Stimulated activated naive CD8-positive, alpha-beta T cell treated with anti-CD3 and anti-CD28 coated beads, Interleukin-15, Interleukin-2, amounts not matched to agents 100 ng/mL and 50 ng/mL, for 24 hours (primary cell): ENCODE measurements around the gene CHSY3.
"Not testable (repeated sequence)": the region's sequence is repeated elsewhere in the genome, so short reads cannot be mapped to it uniquely, and the experiment has no call there.

Experiments
- H3K27ac Mint-ChIP-seq: one replicate; pipeline ENCODE4 v1.8.0; 2021; ENCODE audit warnings: mild to moderate bottlenecking, mixed read lengths
- H3K27me3 Mint-ChIP-seq: one replicate; pipeline ENCODE4 v1.8.0; 2021; ENCODE audit warnings: mixed read lengths
- H3K36me3 Mint-ChIP-seq: one replicate; pipeline ENCODE4 v1.8.0; 2021; ENCODE audit warnings: low read depth, mixed read lengths
- H3K4me1 Mint-ChIP-seq: one replicate; pipeline ENCODE4 v1.8.0; 2021; ENCODE audit warnings: low read depth, mixed read lengths
- H3K4me3 Mint-ChIP-seq: one replicate; pipeline ENCODE4 v1.8.0; 2021; ENCODE audit warnings: mild to moderate bottlenecking, mixed read lengths
- H3K9me3 Mint-ChIP-seq: one replicate; pipeline ENCODE4 v1.8.0; 2021; ENCODE audit warnings: mixed read lengths

The CHSY3 gene

DNA sequence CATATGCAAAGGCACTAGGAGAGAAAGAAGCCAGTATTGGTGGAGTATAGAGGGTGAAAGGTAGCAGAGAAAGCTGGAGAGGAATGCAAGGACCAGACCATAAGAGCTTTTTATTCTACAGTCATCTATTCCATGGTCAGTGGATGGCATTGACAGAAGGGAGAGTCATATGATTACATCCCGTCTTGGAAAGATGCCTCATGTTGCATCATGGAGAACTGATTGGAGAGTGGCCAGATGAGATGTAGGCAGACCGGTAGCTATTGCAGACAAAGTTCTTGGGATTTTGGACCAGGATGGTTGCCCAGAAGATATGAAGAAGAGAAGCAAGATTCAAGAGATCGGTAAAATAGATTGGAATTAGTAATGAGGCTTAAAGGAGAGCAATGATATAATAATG is 260.7 kb downstream of the CHSY3 start:
- Mint-ChIP-seq H3K4me1 (no peaks in the 10 kb centered on the region), H3K27me3 (no peaks in the 10 kb centered on the region), H3K9me3 (no peaks in the 10 kb centered on the region), H3K4me3 (no peak overlapping the region), H3K27ac (no peak overlapping the region), H3K36me3 (no peaks in the 10 kb centered on the region)

DNA sequence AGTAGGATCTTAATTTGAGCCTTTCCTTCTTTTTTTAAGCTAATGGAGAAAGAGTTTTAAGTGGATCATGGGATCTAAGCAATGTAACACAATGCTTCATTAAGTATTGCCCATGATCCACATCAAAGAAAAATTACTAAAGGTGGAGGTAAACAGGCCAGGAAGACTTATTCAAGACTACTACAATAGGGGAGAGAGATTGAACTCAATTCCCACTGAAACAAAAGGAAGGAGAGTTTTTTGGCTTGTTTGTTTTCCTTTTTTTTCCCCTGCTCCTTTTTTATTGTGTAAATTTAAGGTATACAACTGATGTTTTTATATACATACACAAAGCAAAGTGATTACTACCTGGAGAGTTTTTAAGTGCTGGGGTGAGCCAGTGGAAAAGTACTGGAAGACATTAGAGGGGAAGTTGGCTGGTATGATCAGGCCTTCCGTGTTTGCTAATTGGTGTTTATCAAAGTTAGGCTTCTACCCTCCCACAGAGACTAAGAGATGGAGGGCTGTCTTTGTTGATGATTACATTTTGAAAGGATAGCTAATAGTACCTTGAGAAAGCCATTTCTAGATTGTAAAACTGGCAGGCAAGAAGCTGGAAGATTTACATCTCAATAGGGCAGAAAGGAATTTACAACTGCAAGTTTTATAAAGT is 262.7 kb downstream of the CHSY3 start:
- H3K4me3 Mint-ChIP-seq, result no peak overlapping the region
- no peak overlapping the region for H3K27ac Mint-ChIP-seq
- H3K36me3 Mint-ChIP-seq, result no peaks in the 10 kb centered on the region
- no peaks in the 10 kb centered on the region for H3K9me3 Mint-ChIP-seq
- H3K4me1 Mint-ChIP-seq, result no peaks in the 10 kb centered on the region
- no peaks in the 10 kb centered on the region for H3K27me3 Mint-ChIP-seq

DNA sequence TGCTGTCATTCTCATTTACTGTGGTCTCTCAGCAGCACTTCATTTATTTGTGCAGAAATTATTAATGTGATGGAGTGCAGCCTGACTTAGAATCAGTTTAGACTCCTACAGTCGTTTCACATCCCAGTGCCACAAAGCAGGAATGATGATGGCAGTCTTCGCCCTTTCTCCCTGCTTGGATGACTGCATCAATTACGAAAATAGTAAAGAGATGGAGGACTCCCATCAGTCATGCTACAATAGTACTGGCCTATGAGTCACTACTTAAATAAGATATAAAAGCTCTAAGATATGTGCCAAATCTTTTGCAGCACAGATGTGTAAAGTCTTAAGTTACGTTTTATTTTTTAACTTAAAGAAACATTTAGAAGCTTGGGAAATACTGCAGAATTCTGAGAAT is 263.9 kb downstream of the CHSY3 start:
- H3K36me3 Mint-ChIP-seq, result no peaks in the 10 kb centered on the region
- H3K27me3 Mint-ChIP-seq, result no peaks in the 10 kb centered on the region
- no peak overlapping the region for H3K27ac Mint-ChIP-seq
- H3K9me3 Mint-ChIP-seq, result no peaks in the 10 kb centered on the region
- no peaks in the 10 kb centered on the region for H3K4me1 Mint-ChIP-seq
- no peak overlapping the region for H3K4me3 Mint-ChIP-seq

DNA sequence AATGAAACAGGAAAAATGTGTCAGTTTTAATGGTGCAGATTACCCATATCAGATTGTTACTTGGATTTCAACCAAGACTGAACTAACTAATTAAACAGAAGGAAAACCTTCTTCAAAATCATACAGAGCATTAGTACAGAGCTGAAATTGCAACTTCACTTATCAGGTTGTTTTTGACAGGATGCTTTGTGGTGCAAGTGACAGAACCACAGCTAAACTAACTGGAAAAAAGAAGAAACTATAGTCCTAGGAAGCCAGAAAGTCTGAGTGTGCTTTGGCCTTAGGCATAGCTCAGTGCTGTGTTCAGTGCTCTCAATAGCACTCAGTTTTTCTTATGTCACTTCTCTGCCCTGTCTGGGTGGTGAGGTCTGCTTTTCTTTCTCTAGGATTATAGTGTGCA is 267.4 kb downstream of the CHSY3 start:
- H3K27me3 Mint-ChIP-seq, result no peaks in the 10 kb centered on the region
- no peaks in the 10 kb centered on the region for H3K36me3 Mint-ChIP-seq
- no peak overlapping the region for H3K4me3 Mint-ChIP-seq
- H3K27ac Mint-ChIP-seq, result no peak overlapping the region
- H3K9me3 Mint-ChIP-seq, result no peaks in the 10 kb centered on the region
- no peaks in the 10 kb centered on the region for H3K4me1 Mint-ChIP-seq

DNA sequence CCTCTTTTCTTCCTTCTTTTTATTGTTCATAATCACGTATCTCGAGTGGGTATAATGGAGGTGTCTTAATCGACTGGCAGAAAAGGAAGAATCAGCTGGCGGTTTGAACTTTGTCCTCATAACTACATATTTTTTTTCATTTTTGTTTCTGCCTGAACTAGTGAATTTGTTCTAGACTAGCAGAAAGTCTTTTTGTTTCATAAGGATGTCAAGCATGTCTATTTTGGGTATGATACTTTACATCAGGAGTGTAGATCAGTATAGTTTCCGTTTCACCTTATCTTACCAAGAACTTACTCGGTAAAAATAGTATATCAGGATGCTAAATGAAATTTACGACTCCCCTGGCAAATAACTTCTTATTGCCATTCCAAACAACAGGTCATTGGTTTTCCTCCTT is 278.9 kb downstream of the CHSY3 start:
- Mint-ChIP-seq H3K27me3 (peaks cover 8% of the 10 kb centered on the region), H3K36me3 (no peaks in the 10 kb centered on the region), H3K4me1 (no peaks in the 10 kb centered on the region)

DNA sequence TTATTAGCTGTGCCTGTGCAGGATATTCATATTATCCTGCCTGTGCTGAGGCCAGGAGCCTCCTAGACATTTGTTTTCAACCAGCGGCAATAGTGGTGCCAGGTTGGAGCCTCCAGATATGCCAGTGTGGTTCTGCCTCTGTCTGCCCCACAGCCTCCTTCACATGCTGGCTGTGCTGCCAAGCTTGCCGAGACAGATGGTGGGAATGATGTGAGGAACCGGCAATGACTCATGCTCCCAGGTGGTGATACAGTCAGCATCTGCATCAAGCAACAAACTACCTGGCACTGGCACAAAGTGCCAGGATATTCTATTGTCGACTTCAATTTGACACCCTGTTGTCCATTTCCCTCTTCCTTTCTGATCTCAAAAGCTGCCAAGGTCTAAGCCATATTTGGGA is 285.7 kb downstream of the CHSY3 start:
- H3K4me3 Mint-ChIP-seq, result no peak overlapping the region
- H3K27me3 Mint-ChIP-seq, result no peaks in the 10 kb centered on the region
- H3K4me1 Mint-ChIP-seq, result no peaks in the 10 kb centered on the region

More for the DNA sequence above, 278.9 kb downstream of the CHSY3 start:
- Mint-ChIP-seq H3K9me3 (no peaks in the 10 kb centered on the region), H3K27ac (no peak overlapping the region), H3K4me3 (no peak overlapping the region)

DNA sequence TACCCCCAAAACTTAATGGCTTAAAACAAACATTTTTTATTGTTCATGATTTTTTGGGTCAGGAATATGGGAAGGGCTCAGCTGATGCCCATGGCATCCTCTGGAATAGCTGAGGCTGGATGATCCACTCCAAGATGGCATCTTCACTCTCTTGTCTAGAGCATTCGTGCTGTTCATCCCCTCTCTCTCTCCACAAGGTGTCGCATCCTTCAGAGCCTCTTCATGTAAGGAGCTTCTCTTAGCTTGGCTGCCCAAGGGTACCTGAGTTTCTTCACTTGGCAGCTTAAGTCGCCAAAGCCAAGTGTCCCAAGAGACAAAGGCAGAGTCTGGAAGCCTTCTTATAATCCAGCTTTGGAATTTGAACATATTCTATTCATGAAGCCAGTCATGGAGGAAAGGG is 294.7 kb downstream of the CHSY3 start:
- Mint-ChIP-seq H3K27ac (no peak overlapping the region), H3K27me3 (no peaks in the 10 kb centered on the region)

More for the DNA sequence above, 285.7 kb downstream of the CHSY3 start:
- Mint-ChIP-seq H3K9me3 (no peaks in the 10 kb centered on the region), H3K27ac (no peak overlapping the region), H3K36me3 (no peaks in the 10 kb centered on the region)

DNA sequence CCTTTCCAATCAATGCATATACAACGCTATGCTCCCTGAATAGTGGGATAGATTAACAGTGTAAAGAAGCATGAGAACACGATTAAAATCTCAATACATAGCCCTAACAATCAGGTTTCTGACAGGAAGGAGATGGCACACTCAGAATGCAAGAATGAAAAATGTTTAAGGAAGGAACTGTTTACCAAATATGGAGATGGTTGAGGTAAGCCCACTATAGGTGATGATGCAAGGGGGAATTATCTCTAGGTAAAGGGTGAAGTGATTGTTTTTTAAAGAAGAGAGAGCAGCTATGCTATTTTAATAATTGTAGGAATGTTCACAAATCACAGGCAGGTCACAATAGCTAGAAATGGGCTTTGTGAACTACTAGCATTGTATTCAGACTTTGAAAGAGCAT is 302.4 kb downstream of the CHSY3 start:
- H3K27me3 Mint-ChIP-seq, result no peaks in the 10 kb centered on the region
- H3K4me1 Mint-ChIP-seq, result no peaks in the 10 kb centered on the region
- H3K9me3 Mint-ChIP-seq, result peaks cover 2% of the 10 kb centered on the region
- no peak overlapping the region for H3K27ac Mint-ChIP-seq
- H3K4me3 Mint-ChIP-seq, result no peak overlapping the region
- H3K36me3 Mint-ChIP-seq, result no peaks in the 10 kb centered on the region

More for the DNA sequence above, 294.7 kb downstream of the CHSY3 start:
- H3K36me3 Mint-ChIP-seq, result no peaks in the 10 kb centered on the region
- H3K4me3 Mint-ChIP-seq, result no peak overlapping the region
- no peaks in the 10 kb centered on the region for H3K9me3 Mint-ChIP-seq
- no peaks in the 10 kb centered on the region for H3K4me1 Mint-ChIP-seq

DNA sequence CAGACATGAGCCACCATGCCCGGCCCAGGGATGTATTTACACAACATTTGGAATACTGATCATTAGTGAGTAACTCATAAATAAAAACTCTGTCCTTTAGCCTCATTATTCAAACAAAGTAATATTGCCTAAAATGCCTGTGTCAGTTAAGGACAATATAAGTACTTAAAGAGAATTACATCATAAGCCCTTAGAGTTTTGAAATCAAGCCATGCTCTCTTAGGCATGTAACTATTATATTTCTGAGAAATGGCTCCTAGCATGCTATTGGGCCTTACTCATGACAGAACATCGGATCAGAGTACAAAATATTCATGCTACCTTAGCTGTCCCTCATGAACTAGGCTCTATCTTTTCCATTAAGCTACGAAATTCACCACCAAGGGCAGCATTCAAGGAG is 309.3 kb downstream of the CHSY3 start:
- Mint-ChIP-seq H3K4me1 (no peaks in the 10 kb centered on the region), H3K27me3 (no peaks in the 10 kb centered on the region), H3K4me3 (no peak overlapping the region), H3K36me3 (no peaks in the 10 kb centered on the region), H3K9me3 (peaks cover 4% of the 10 kb centered on the region), H3K27ac (no peak overlapping the region)

DNA sequence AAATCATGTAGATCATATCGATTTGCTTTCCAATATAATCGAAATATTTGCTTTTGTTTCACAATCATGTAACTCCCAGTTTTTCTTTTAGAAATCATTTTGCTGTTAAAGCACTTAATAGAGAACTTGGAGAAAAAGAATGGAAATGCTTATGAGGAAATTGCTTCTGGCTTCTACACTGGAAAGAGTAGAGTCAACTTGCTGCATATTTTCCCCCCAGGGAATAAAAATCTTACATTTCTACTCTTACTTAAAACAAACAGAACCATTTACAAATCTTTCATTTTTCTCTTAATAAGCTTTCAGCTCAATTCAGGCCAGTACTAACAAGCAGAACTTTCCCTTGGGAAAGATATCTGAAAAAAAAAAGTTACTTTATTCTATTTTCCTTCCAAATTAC is 312.0 kb downstream of the CHSY3 start:
- Mint-ChIP-seq H3K36me3 (no peaks in the 10 kb centered on the region), H3K4me1 (no peaks in the 10 kb centered on the region), H3K4me3 (no peak overlapping the region), H3K27me3 (no peaks in the 10 kb centered on the region), H3K27ac (no peak overlapping the region), H3K9me3 (peaks cover 4% of the 10 kb centered on the region)

DNA sequence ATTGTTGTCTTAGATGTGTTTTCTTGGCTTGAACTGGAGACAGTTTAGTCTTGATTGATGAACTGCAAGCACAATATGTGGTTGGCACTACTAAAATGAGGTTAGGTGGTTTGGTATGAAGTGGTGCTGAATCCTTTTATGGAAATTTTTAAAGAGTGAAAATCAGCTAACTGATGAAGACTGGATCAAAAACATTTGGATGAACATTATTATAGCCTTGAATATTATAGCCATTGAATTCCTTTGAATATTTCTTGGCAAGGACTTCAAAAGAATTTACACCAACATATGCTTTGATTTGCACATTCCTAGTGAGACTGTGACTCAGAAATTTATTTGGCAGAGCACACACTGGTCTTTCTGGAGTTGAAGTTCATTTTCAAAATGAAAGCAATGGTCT is 318.3 kb downstream of the CHSY3 start:
- H3K27ac Mint-ChIP-seq, result no peak overlapping the region
- no peaks in the 10 kb centered on the region for H3K36me3 Mint-ChIP-seq
- peaks cover 3% of the 10 kb centered on the region for H3K9me3 Mint-ChIP-seq
- no peaks in the 10 kb centered on the region for H3K4me1 Mint-ChIP-seq
- H3K27me3 Mint-ChIP-seq, result peaks cover 3% of the 10 kb centered on the region
- no peak overlapping the region for H3K4me3 Mint-ChIP-seq

DNA sequence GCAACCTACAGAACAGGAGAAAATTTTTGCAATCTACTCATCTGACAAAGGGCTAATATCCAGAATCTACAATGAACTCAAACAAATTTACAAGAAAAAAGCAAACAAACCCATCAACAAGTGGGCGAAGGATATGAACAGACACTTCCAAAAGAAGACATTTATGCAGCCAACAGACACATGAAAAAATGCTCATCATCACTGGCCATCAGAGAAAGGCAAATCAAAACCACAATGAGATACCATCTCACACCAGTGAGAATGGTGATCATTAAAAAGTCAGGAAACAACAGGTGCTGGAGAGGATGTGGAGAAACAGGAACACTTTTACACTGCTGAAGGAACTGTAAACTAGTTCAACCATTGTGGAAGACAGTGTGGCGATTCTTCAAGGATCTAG is 322.3 kb downstream of the CHSY3 start:
- not testable (repeated sequence) for H3K4me3 Mint-ChIP-seq, H3K27me3 Mint-ChIP-seq, H3K9me3 Mint-ChIP-seq

DNA sequence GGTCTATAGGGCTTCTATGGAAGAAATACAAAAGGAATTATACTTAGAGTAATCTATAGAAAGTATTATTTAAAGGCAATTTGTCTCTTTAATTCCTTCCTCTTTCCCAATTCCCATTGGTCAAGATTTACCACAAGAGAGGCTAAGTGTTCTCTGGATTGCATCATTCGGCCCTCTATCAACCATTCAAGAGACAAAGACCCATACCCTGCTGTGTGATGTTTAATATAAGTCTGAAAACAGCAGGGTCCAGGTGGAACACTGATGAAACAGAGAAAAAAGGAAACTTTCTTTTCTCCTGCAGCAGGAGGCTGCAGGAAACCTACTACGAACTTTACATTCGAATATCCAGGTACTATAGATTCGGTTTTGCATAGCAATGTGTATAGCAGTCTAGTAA is 323.4 kb downstream of the CHSY3 start:
- Mint-ChIP-seq H3K4me1 (no peaks in the 10 kb centered on the region), H3K27me3 (peaks cover 3% of the 10 kb centered on the region), H3K4me3 (no peak overlapping the region), H3K9me3 (peaks cover 3% of the 10 kb centered on the region), H3K27ac (no peak overlapping the region), H3K36me3 (no peaks in the 10 kb centered on the region)

More for the DNA sequence above, 322.3 kb downstream of the CHSY3 start:
- H3K36me3 Mint-ChIP-seq, H3K27ac Mint-ChIP-seq, H3K4me1 Mint-ChIP-seq: not testable (repeated sequence)

DNA sequence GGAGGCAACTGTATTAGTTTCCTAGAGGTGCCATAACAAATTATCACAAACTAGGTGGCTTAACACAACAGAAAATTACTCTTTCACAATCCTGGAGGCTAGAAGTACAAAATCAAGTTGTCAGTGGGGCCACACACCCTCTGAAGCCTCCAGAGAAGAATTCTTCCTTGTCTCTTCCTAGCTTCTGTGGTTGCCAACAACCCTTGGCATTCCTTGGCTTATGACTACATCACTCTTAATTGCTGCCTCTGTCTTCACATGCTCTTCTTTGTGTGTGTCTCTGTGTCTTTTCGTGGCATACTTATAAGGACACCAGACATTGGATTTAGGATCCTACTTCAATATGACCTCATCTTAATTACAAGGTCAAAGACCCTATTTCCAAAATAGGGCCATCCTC is 327.5 kb downstream of the CHSY3 start:
- H3K4me1 Mint-ChIP-seq, result no peaks in the 10 kb centered on the region
- no peaks in the 10 kb centered on the region for H3K36me3 Mint-ChIP-seq
- H3K9me3 Mint-ChIP-seq, result peaks cover 5% of the 10 kb centered on the region
- no peak overlapping the region for H3K27ac Mint-ChIP-seq
- H3K27me3 Mint-ChIP-seq, result no peaks in the 10 kb centered on the region
- H3K4me3 Mint-ChIP-seq, result no peak overlapping the region

DNA sequence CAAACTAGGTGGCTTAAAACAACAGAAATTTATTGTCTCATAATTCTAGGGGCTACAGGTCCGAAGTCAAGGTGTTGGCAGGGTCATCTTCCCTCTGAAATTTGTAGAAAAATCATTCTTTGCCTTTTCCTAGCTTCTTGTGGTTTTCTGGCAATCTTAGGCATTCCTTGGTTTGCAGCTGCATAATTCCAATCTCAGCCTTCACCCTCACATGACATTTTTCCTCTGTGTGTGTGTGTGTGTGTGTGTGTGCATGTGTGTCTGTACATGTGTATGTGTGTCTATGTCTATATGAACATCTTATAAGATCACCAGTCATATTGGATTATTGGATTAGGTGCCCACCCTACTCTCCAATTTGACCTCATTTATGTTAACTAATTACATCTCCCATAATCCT is 330.6 kb downstream of the CHSY3 start:
- no peaks in the 10 kb centered on the region for H3K36me3 Mint-ChIP-seq
- no peaks in the 10 kb centered on the region for H3K4me1 Mint-ChIP-seq
- peaks cover 5% of the 10 kb centered on the region for H3K9me3 Mint-ChIP-seq
- no peak overlapping the region for H3K4me3 Mint-ChIP-seq
- no peaks in the 10 kb centered on the region for H3K27me3 Mint-ChIP-seq
- no peak overlapping the region for H3K27ac Mint-ChIP-seq
